ENCODE results near the gene RASGRF1.

RASGRF1 gene

DNA sequence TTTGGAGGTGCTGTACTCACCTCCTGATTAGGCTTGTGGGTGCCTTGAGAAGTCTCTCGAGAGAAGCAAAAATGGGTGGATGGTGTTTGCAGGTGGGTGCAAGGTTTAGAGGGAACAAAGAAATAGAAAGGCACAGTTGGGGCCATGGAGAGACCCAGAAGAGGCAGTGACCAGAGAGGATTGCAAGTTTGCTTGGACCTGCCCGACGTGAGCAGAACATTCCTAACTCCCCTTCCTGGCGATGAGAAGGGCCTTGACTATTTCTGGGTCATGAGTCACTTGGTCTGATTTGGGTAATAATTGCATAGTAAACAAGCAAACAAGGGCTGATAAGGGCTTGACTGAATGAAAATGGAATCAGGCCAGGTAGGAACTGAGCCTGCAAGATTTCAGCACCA is 138.7 kb downstream of the RASGRF1 start:
- DNase-seq = no peak

GRCh38 chr15:78950902-78951840 is 139.4 kb downstream of the RASGRF1 start:
- no peak for DNase-seq

GRCh38 chr15:78950343-78950742 is 140.2 kb downstream of the RASGRF1 start:
- DNase-seq = no peak

DNA sequence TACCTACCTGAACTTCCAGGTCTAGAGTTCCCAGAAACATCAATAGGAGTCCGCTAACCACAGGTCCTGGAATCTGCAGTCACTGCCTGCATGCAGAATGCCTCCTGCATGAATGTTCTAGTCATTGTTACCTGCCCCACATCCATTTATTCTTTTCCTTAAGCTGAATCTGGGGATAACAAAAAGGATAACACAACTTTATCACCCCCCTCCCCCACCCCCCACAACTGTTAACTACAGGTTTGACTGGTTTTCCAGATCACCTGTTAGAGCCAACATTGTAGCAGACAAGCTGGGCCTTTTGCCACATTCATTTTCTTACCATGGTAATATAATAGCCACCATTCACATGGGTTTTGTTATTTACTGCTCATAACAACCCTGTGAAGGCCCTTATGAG is 141.1 kb downstream of the RASGRF1 start:
- DNase-seq = no peak

DNA sequence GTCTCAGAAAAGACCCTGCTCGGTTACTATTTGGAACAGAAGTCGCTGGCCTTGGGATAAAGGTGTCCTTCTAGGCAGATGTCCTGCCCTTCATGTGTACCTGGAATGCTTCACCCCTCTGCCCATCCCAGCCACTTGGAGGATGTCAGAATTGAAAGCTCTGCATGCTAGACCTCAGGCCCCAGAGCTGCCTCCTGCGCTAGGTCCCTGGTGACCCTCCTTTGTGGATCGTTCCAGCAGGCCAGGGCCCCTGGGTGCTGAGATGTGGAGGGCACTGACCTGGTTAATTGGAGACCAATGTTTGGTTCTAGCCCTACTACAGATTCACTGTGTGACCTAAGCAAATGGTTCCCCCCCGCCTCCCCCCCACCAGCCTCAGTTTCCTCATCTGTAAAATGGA is 143.1 kb downstream of the RASGRF1 start:
- DNase-seq = no peak

DNA sequence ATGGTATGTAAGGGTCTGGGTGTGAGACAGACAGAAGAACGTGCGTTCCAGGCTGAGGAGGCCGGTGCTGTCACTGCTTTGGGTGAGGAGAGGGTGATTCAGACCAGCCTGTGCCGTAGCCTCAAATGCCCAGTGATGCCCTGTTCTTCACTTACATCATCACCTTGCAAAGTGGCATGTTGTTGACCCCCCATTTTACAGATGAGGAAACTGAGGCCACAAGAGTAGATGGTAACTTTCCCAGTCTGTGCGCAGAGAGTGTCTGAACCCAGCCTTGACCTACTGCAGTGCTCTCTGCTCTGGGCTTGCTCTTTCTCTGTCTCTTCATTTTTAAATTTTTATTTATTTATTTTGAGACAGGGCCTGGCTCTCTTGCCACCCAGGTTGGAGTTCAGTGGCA is 144.1 kb downstream of the RASGRF1 start:
- no peak for DNase-seq

GRCh38 chr15:78944669-78945407 is 145.7 kb downstream of the RASGRF1 start, which contains the start of gene CTSH:
Gene CTSH, minus strand, starts transcription at chr15:78945046. Its CDS starts 65 bp downstream, at chr15:78944981.
- DNase-seq = peak; percentile 81

DNA sequence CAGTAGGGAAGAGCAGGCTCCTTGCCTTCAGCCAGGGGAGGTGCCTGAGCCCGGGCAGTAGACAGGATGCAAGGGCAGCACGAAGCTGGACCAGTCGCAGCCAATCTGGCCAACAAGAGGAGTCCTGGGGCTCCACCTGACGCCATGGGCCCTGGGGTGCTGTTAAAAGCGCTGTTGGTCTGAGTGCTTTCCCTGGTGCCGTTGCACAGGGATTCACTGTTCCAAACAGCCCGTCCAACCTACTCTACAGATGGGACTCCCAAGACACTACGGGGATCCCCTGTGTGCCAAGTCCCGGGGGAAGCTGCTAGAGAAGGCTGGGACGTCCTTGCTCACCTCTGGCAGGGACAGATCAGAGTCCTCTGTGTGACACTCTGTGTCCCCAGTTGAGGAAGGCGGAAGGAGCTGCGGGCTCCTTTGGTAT is 146.4 kb downstream of the RASGRF1 start:
- no peak for DNase-seq

DNA sequence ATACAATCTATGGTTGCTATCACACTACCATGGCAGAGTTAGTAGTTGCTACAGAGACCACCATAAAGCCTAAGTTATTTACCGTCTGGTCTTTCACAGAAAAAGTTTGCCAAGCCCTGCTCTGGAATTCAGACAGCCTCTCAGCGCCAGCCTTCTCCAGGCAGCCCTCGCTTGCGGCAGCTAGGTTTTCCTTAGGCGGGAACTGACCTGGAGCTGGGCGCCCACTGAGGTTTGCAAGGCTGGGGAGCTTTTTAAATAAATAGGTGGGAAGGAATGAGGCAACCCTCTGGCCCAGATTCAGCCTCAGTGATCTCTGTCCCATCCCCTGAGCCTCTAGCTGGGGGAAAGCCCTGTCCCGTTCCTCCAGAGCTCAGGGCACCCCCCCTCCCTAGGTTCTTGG is 146.9 kb downstream of the RASGRF1 start:
- DNase-seq = no peak

- DNase-seq = no peak
Observed at GRCh38 chr15:78942741-78943140, 147.8 kb downstream of the RASGRF1 start.

- peak; percentile 55 for DNase-seq
Observed at GRCh38 chr15:78938658-78939488, 151.7 kb downstream of the RASGRF1 start.

DNA sequence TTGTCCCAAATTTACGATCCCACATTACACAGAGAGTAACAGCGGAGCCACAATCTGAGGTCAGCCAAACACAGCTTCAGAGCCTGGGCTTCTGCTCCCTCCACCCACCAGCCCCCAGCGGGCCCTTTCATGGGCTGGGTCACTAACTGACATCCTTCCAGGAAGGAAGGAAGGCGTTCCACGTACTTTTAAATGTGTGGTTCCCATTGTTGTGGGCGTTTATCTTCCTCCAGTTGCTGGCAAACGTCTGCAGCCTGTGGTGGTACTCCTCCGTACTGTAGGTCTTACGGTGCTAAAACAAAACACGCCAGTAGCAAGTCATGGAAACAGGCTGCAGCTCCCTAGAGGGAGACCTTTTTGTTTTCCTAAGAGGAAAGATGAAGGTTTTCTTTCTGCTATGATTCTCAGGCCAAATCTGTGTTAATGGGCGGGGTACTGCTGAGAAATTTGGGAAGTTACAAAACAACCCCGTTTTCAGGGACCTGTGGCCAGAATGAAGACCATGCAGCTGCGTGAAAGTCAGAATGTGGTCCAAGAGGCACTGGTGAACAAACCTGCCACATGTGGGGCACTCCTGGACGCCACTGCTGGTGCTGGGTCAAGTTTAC is 153.3 kb downstream of the RASGRF1 start:
- no peak for DNase-seq

GRCh38 chr15:78934655-78935023 is 155.9 kb downstream of the RASGRF1 start:
- DNase-seq = no peak

DNA sequence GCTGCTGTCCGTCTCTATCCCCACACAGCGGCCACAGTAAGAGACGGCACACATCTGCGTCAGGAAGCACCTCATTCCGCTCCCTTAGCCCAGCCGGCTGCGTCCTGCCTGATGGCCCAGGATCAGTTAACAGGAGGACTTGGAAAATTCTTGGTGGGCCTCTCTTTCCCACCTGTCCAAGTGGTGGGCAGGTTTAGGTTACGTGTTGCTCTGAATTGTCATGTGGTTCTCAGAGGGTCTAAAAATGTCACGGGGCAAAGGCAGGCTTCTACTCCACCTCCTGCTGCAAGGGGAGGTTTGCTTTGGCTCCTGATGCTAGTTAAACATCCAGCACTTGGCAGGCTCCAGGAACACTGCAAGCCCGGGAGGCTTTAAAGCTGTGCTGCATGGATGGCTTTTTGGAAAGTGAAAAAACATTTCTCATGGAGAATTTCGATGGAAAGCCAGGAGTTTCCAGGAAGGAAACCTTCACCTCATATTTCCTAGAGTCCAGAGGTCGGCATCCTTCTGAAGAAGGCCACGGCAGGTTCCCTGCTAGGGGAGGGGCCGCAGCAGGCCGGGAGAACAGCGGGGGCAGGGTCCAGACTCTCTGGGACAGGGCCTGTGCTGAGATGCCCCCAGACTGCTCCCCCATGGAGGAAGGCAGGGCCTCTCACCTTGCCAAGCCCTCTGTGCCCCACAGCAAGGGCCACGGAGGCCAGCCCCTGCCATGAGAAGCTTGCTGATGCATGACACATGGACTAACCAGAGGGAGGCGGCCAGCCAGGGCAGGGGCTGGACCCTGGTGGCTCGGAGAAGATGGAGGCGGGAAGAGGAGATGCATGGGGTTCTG is 156.5 kb downstream of the RASGRF1 start:
- DNase-seq = no peak

GRCh38 chr15:78933187-78933822 is 157.3 kb downstream of the RASGRF1 start:
- DNase-seq = no peak

DNA sequence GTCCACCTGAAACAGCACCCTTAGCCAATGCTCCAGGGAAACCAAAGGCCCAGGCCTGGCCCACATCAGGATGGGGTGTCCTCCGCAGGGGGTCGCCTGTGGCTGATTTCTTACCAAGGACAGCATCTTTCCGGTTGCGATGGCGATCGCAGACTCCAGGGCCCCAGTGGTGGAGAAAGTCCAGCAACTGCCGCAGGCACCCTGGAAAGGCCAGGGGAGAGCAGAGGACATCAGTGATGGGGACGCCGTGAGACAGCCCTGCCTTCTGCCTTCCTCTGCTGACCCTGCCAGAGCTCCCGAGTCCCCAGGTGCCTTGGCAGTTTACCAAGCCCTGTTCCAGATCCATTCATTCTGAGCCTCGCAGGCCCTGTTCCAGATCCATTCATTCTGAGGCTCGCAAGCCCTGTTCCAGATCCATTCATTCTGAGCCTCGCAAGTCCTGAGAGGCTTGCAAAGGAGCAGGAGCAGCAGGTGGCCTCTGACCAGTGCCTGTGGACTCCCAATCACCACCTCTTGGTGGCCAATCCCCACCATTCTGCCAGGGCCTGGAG is 158.2 kb downstream of the RASGRF1 start:
- no peak for DNase-seq

GRCh38 chr15:78931439-78932257 is 158.9 kb downstream of the RASGRF1 start:
- no peak for DNase-seq

GRCh38 chr15:78930577-78931388 is 159.8 kb downstream of the RASGRF1 start:
- DNase-seq = no peak

Data from CD4-positive, alpha-beta T cell treated with Interleukin-15 for 1 hour (primary cell).